GM19023 (cell line): ENCODE results near the gene CYLD.

Source experiments
- ATAC-seq: cut with Tn5 transposase; IDR thresholded peaks from one replicate; pipeline ENCODE4 v1.9.1; 2021; ENCODE audit warnings: mild to moderate bottlenecking, moderate library complexity; ENCODE audit not compliant: unreplicated experiment

The CYLD gene

DNA sequence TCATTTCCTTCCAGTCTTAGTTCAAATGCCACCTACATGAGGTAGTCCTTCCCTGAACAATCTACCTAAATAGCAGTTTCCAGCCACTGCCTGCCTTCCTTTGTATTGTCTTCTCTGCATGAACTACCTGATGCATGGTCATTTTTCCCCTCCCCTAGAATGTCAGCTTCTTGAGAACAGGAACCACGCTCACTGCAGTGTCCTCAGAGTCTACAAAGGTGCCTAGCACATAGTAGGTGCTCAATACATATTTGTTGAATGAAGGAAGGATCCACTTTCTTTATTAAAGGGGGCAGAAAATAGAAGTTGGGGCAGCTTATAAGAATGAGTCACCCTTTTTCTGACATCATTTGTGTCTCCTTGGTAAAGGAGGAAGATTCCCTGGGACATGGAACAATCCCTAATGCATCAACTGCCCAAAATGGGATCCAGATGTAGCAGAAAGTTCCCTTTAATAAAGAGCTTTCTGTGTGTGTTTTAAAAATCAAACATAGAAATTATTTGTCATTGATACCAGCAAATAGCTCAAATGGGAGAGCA is 4.4 kb upstream of the CYLD start:
- no peak for ATAC-seq

- no peak for ATAC-seq
These were observed 2.9 kb upstream of the CYLD start for GRCh38 chr16:50739031-50739430.

- ATAC-seq, result no peak
These were observed 1.1 kb upstream of the CYLD start for GRCh38 chr16:50740736-50741135.

- ATAC-seq, result peak; percentile 1
These were observed 583 bp upstream of the CYLD start for GRCh38 chr16:50741225-50741780.

DNA sequence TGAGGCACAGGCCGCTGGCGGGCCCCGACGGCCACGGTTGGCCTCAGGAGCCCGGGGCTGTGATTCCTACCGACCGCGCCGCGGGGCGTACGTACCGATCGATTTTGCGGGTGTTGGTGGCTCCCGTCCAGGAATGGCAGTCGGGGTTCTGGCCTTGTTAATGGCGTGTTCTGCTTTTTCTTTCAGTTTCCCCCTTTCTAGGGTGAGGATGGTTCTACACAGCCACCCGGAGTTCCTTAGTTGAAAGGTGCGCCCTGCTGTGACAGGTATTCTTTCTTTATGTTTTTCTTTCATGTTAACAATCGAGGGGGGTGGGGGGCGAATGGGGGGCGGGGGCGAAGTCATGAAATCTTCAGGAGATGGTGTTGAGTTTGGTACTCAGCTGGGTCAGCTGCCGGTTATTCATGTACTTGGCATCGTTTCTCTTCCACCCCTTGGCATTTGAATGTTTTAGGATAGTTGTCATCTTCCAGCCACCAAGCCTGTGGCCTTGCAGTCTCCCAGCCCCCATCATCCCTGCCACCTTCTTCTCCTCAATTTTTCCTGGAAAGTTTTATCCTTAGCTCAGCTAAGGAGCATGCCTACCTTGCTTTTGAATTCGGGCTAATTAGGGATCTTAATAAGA is 802 bp downstream of the CYLD start:
- ATAC-seq, result no peak

DNA sequence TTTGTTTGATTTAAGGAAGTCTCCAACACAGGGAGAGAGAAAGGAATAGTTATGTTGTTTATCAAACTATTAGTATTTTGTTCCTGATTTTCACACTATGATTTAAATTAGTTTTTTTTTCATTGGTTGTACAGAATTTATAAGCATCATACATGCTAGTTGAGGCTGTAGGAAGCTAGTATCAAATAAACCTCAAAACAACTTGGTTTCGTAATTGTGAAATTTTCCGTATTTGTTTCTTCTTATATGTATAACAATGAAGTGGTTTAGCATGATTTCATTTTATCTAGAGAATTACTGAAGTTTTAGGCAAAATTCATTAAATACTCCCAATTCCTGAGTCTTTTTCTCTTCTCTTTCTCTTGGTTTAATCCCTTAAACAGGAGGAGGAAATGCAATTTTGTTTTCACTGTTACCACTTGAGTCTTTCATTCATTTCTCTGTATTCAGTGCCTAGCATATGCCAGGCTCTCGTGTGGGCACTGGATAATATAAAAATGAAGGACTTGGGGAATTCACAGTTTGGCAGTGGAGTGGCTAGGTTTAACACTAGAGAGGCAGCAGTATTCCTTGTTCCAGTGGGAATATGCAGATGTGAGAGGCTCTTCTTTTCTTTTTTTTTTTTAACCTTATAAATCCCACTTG is 1.8 kb downstream of the CYLD start:
- no peak for ATAC-seq

DNA sequence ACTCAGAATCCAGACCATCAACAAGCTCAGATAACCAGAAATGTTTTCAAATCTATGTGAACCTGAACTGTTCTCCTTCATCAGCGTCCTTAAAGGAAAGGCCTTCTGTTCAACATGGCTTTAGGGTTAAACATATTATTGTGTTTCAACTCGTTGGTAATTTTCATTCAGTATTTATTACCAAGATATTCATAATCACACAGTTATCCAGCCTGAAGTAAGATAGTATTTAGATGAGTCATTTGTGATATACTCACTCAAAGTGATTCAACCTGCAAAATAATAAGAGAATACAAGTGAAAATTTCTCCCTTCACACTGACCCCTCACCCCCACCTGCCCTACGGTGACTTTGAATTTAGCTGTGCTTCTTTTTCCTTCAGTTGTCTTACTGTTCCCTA is 3.0 kb downstream of the CYLD start:
- ATAC-seq, result no peak

- no peak for ATAC-seq
These were observed 4.1 kb downstream of the CYLD start for GRCh38 chr16:50745940-50746339.

- no peak for ATAC-seq
These were observed 5.5 kb downstream of the CYLD start for GRCh38 chr16:50747207-50747956.

- no peak for ATAC-seq
These were observed 9.6 kb downstream of the CYLD start for GRCh38 chr16:50751528-50751927.

DNA sequence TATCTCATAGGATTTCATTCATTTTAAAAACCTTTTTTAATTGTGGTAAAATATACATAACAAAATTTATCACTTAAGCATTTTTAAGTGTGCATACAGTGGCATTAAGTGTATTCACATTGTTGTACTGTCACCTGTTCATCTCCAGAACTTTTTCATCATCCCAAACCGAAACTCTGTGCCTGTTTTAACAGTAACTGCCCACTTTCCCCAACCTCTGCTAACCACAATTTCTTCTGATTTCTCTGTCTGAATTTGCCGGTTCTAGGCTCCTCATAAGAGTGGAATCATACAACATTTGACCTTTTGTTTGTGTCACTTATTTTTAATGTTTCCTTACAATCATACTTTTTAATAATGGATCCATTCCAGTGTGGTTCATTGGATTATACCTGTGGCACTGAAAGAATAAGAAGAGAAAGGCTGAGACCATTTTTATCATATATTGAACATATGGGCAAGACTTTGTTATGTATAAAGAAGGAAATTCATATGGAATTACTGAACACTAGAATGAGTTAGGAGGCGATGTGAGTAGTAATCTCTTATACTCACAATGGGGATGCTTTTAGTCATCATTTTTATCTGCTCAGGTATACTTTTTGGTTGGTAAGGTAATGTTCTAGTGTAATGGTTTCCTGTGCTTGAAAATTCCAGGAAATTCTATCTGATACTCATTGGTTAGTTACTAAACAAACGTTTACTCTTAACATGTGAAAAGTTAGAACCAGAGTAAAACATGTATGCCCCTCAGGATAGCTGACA is 10.8 kb downstream of the CYLD start:
- no peak for ATAC-seq

DNA sequence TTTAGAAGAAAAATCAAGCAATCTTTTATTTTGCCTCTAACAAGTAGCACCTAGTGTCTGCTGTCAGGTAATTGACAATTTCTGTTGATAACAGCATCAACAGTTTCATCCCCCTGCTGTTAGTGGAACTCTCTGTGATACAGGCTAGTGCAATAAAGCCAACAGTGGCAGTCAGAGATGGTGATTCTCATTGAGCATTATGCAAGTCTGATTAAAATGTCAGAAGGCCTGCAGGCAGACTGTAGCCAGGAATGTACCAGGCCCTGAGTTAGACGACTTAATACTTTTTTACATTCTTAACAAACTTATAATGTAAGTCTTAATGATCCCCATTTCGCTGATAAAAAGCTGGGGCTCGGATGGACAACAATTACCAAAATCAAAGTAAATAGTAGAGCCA is 14.6 kb downstream of the CYLD start:
- no peak for ATAC-seq

DNA sequence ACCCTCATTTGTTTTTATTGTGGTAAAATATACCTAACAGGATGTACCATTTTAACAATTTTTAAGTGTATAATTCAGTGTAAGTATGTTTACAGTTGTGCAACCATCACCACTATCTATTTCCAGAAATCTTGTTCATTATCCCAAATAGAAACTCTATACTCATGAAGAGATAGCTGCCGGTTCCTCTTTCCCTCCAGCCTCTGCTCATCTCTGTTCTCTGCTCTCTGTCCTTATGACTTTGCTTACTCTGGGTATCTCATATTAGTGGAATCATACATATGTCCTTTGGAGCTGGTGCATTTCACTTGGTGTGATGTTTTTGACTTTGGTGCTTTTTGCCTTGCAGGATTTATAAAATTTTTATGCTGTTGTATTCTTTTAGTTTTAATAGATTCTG is 19.4 kb downstream of the CYLD start:
- no peak for ATAC-seq

GRCh38 chr16:50762241-50762640 is 20.4 kb downstream of the CYLD start:
- no peak for ATAC-seq

DNA sequence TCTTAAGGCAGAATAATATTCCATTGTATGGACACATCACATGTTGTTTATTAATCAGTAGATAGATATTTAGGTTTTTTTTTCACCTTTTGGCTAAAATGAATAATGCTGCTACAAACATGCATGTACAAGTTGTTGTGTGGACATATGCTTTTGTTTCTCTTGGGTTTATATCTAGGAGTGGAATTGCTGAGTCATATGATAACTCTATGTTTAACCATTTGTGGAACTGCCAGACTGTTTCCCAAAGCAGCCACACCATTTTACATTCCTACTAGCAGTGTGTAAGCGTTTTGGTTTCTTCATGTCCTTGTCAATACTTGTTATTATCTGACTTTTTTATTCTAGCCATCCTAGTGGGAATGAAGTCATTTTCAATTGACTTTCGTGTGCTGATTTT is 21.3 kb downstream of the CYLD start:
- ATAC-seq, result no peak

- ATAC-seq, result no peak
These were observed 23.4 kb downstream of the CYLD start for GRCh38 chr16:50765260-50765659.

GRCh38 chr16:50765861-50766260 is 24.0 kb downstream of the CYLD start:
- no peak for ATAC-seq

DNA sequence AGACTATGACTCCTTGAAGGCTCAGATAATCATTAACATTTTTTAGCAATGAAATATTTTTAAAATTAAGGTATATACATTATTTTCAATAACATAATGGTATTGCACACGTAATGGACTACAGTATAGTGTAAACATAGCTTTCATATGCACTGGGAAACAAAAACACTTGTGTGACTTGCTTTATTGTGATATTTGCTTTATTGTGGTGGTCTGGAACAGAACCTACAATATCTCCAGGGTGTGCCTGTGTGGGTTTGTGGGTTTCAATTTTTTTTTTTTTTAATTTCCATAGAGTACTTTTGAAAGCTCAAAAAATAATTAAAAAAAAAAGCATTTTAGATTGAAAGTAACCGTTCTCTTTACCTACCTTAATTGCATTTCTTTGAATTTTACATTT is 25.3 kb downstream of the CYLD start:
- ATAC-seq, result no peak

DNA sequence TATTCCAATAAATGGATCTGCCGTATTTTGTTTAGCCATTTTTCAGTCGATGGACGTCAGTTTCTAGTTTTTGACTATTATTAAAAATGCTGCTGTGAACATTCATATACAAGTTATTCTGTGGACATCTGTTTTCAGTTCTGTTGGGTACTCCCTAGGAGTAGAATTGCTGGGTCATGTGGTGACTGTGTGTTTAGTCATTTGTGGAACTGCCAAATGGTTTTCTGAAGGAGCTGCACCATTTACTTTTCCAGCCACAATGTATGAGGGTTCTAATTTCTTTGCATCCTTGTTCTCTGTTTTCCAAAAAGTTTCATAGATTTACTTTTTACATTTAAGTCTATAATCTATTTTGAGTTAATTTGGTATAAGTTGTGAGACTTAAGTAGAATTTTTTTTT is 29.5 kb downstream of the CYLD start:
- no peak for ATAC-seq

- ATAC-seq, result no peak
These were observed 32.5 kb downstream of the CYLD start for GRCh38 chr16:50774405-50774804.

- ATAC-seq, result no peak
These were observed 33.1 kb downstream of the CYLD start for GRCh38 chr16:50774960-50775359.
